Activated naive CD8-positive, alpha-beta T cell treated with anti-CD3 and anti-CD28 coated beads, Interleukin-2, amount 10 ng/mL, durations not matched to agents 7 days and 5 days (primary cell): Measurements from ENCODE around the gene NKTR. TPM values are rescaled to one million over a fixed set of nuclear protein-coding genes. Genes with fewer than 3 reads are reported as not detected.
"Not testable (repeated sequence)": the region's sequence is repeated elsewhere in the genome, so short reads cannot be mapped to it uniquely, and the experiment has no call there.

ENCODE experiments used
- ATAC-seq: fragments of 150-1000 bp; cut with Tn5 transposase; one replicate; pipeline ENCODE4 v1.10.0; 2021; ENCODE audit warnings: low read depth, moderate library complexity
- POLR2A ChIA-PET: fragments of 350-600 bp; sonication (Branson Sonifier 250); formaldehyde crosslinking; loops from one replicate; lab custom pipeline; 2021; ENCODE audit warnings: antibody characterized with exemption; lab: Charles Lee
- DNase-seq: peaks from one replicate; pipeline ENCODE4 v3.0.0; 2021
- H3K27ac Mint-ChIP-seq: one replicate; pipeline ENCODE4 v1.8.0; 2022; ENCODE audit warnings: mild to moderate bottlenecking, mixed read lengths
- H3K27me3 Mint-ChIP-seq: one replicate; pipeline ENCODE4 v1.8.0; 2022; ENCODE audit warnings: mild to moderate bottlenecking, moderate library complexity, mixed read lengths
- H3K36me3 Mint-ChIP-seq: one replicate; pipeline ENCODE4 v1.8.0; 2021; ENCODE audit warnings: mild to moderate bottlenecking, mixed read lengths
- H3K4me1 Mint-ChIP-seq: one replicate; pipeline ENCODE4 v1.8.0; 2021; ENCODE audit warnings: mixed read lengths
- H3K4me3 Mint-ChIP-seq: one replicate; pipeline ENCODE4 v1.8.0; 2022; ENCODE audit warnings: mild to moderate bottlenecking, moderate library complexity, mixed read lengths
- H3K9me3 Mint-ChIP-seq: one replicate; pipeline ENCODE4 v1.8.0; 2021; ENCODE audit warnings: mixed read lengths
- total RNA-seq, 2 experiments: library from RNA; stranded (reverse); gene quantifications; one replicate each; pipeline ENCODE4 v1.2.3, GENCODE V29; 2021

NKTR gene
- total RNA-seq, 2 experiments from 2014 or later: 150 to 152 TPM

DNA sequence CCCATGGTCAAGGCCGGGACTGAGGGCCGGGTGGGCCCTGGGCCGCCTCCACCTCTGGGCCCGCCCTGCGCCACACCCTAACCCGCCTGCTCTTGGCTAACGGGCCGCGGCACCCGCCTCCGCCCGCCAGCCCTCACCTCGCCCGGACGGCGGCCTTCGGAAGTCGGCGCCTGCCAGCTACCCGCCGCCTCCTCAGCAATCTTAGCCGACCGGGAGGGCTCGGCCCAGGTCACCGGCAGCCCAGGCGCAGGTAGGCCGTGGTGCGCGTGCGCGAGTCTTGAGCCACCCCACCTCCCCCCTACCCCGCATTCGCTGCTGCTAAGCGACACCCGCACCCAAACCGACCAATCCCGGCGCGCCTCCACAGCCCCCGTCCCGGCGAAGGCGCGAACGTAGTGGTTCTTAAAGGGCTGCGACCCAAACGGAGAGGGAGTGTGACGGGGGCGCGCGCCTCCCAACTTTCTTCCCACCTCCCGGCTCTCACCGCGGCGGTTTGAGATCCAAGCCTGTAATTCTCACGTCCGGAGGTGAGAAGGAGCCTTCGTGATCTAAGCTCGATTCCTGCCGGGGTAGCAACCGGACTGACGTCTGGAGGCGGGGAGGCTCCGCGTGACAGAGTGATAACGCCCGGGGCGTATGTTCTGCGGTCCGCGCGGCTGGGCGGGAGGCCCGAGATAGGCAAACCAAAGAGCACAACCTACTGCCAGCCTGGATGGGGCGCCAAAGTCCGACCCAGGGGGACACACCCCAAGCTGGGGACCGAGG, 18.6 kb upstream of the NKTR start, which contains the start of gene SEC22C:
SEC22C (minus strand) TSS at position 259 of the 765 bp plus-strand sequence. CDS start 12,921 bp downstream, outside the sequence.
- peaks cover 24% of the 10 kb centered on the region for H3K36me3 Mint-ChIP-seq
- no peaks in the 10 kb centered on the region for H3K9me3 Mint-ChIP-seq
- H3K27me3 Mint-ChIP-seq: no peaks in the 10 kb centered on the region
- H3K4me3 Mint-ChIP-seq: peak within 1 kb of the TSS; percentile 90
- POLR2A ChIA-PET: interaction anchor here (0.7 to 4.0 kb wide), 11 partner anchors 9 to 936 kb away, joined by 3 to 42 read pairs (median 4); partner anchors contain the start of genes NKTR and SS18L2
- DNase-seq (peak; percentile 95), ATAC-seq (peak; percentile 93)
- H3K4me1 Mint-ChIP-seq: peaks cover 50% of the 10 kb centered on the region
- peak within 1 kb of the TSS; percentile 95 for H3K27ac Mint-ChIP-seq

- peak overlapping the region; percentile 90 for H3K4me3 Mint-ChIP-seq
- H3K27ac Mint-ChIP-seq: peak overlapping the region; percentile 95
- POLR2A ChIA-PET: interaction anchor here (0.7 to 4.0 kb wide), 8 partner anchors 8 to 935 kb away, joined by 3 to 42 read pairs (median 4); partner anchors contain the start of genes NKTR and SS18L2
- ATAC-seq (no peak), DNase-seq (no peak)
- no peaks in the 10 kb centered on the region for H3K9me3 Mint-ChIP-seq
- peaks cover 49% of the 10 kb centered on the region for H3K4me1 Mint-ChIP-seq
- no peaks in the 10 kb centered on the region for H3K27me3 Mint-ChIP-seq
- peaks cover 19% of the 10 kb centered on the region for H3K36me3 Mint-ChIP-seq
These were observed 17.9 kb upstream of the NKTR start for GRCh38 chr3:42582474-42583070.

DNA sequence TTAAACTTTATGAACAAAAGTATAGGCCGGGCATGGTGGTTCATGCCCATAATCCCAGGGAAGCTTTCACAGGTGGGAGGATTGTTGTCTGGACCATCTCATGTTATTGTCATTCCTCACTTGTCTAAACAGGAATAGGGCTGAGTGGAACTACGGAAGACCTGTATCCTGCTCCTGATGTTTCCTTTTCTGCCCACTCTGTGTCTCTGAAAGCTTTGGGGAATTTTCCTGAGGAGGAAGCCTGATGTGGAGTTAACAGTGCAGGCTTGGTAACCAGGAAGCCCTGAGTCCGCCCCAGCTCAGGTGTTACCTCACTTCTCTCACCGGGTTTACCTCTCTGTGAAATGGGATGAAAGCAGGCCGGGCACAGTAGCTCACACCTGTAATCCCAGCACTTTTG, 11.9 kb upstream of the NKTR start:
- H3K36me3 Mint-ChIP-seq: peaks cover 17% of the 10 kb centered on the region
- H3K27me3 Mint-ChIP-seq: no peaks in the 10 kb centered on the region
- DNase-seq (no peak), ATAC-seq (no peak)
- peaks cover 33% of the 10 kb centered on the region for H3K4me1 Mint-ChIP-seq
- H3K27ac Mint-ChIP-seq: no peak overlapping the region
- POLR2A ChIA-PET: interaction anchor here (5.1 kb wide), 1 partner anchor 12 kb away, joined by 65 read pairs; the partner anchor contains the start of gene NKTR
- no peak overlapping the region for H3K4me3 Mint-ChIP-seq
- no peaks in the 10 kb centered on the region for H3K9me3 Mint-ChIP-seq

GRCh38 chr3:42589382-42590109, 10.9 kb upstream of the NKTR start:
- H3K4me1 Mint-ChIP-seq: peaks cover 37% of the 10 kb centered on the region

DNA sequence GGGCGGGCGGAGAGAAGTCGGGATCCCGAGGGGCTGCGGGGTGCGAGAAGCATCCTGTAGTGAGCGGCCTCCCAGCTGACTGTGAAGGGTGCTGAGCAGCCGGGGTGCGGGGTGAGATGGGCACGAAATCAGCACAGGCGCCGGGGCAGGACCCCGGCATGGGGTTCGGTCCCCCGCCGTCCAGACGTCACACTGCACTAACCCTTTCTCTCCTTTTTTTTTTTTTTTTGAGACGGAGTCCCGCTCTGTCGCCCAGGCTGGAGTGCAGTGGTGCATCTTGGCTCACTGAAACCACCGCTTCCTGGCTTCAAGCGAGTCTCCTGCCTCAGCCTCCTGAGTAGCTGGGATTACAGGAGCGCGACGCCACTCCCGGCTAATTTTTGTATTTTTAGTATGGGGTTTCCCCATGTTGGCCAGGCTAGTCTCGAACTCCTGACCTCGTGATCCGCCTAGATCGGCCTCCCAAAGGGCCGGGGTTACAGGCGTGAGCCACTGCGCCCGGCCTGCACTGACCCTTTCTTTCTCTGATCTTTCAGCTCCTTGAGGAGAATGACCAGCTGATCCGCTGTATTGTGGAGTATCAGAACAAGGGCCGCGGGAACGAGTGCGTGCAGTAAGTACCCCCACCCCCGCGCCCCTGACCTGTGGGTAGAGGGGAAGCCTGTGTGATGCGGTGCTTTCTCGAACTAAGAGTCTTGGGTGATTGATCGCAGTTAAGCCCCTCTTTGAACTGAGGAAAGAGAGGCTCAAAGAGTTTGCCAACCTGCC, 9.3 kb upstream of the NKTR start:
- H3K4me1 Mint-ChIP-seq: peaks cover 31% of the 10 kb centered on the region
- peak overlapping the region; percentile 98 for H3K4me3 Mint-ChIP-seq
- no peak for ATAC-seq
- peaks cover 21% of the 10 kb centered on the region for H3K36me3 Mint-ChIP-seq
- no peaks in the 10 kb centered on the region for H3K27me3 Mint-ChIP-seq
- no peaks in the 10 kb centered on the region for H3K9me3 Mint-ChIP-seq
- peak; percentile 39 for DNase-seq
- POLR2A ChIA-PET: interaction anchor here (0.7 to 5.1 kb wide), 14 partner anchors 10 to 1392 kb away, joined by 3 to 65 read pairs (median 4); partner anchors contain the start of genes CTNNB1, NKTR and SEC22C
- peak overlapping the region; percentile 98 for H3K27ac Mint-ChIP-seq

More at GRCh38 chr3:42589382-42590109, 10.9 kb upstream of the NKTR start:
- Mint-ChIP-seq H3K4me3 (peak overlapping the region; percentile 98), H3K27me3 (no peaks in the 10 kb centered on the region), H3K27ac (peak overlapping the region; percentile 98), H3K9me3 (no peaks in the 10 kb centered on the region), H3K36me3 (peaks cover 24% of the 10 kb centered on the region)
- DNase-seq (no peak), ATAC-seq (no peak)
- POLR2A ChIA-PET: interaction anchor here (0.6 to 5.1 kb wide), 6 partner anchors 8 to 1391 kb away, joined by 4 to 65 read pairs (median 6); partner anchors contain the start of genes CTNNB1, NKTR and SEC22C

DNA sequence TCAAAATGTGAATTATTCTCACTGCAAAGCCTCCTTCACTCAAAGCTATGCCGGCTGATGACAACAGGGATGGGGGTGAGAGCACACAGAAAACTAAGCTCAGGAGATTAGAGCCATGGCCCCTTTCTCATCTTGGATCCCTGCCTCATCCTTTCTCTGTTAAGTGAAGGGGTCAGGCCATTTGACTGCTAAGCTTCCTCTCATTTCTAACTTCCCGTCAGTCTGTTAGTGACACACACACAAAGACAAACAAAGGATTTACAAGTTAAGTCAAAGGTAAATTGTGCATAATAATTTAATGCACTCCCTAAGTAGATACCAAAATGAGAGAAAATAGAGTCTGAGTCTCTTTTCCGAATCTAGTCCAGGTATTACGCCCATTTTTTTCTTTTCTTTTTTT, 8.7 kb upstream of the NKTR start:
- no peak for DNase-seq
- POLR2A ChIA-PET: interaction anchor here (0.7 to 5.1 kb wide), 5 partner anchors 9 to 61 kb away, joined by 5 to 65 read pairs (median 8); partner anchors contain the start of genes NKTR and SEC22C
- H3K4me1 Mint-ChIP-seq: peaks cover 27% of the 10 kb centered on the region

DNA sequence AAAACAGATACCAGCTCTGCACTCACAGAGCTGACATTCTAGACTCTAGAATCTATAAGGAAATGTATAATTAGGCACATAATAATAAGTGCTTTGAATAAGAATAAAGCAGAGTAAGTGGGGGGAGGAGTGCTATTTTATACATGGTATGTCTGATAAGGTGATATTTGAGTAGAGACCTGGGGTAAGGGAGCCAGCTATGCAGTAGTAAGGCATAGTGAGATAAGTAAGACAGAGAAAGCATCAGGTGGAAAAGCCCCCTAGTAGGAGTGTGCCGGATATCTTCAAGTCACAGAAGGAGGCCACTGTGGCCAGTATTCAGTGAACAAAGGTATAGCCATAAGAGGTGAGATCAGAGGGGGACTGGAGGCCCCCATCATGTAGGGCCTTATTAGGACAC, 6.9 kb upstream of the NKTR start:
- Mint-ChIP-seq H3K4me1 (peaks cover 30% of the 10 kb centered on the region), H3K27me3 (no peaks in the 10 kb centered on the region), H3K36me3 (peaks cover 27% of the 10 kb centered on the region), H3K4me3 (no peak overlapping the region), H3K27ac (no peak overlapping the region), H3K9me3 (no peaks in the 10 kb centered on the region)
- POLR2A ChIA-PET: interaction anchor here (1.5 kb wide), 1 partner anchor 11 kb away, joined by 7 read pairs; no protein-coding TSS in a partner anchor
- DNase-seq (no peak), ATAC-seq (no peak)

More for the DNA sequence above, 8.7 kb upstream of the NKTR start:
- Mint-ChIP-seq H3K4me3 (peak overlapping the region; percentile 98), H3K36me3 (peaks cover 23% of the 10 kb centered on the region), H3K9me3 (no peaks in the 10 kb centered on the region), H3K27me3 (no peaks in the 10 kb centered on the region), H3K27ac (peak overlapping the region; percentile 70)
- ATAC-seq: no peak

GRCh38 chr3:42595682-42596081, 4.8 kb upstream of the NKTR start:
- Mint-ChIP-seq H3K4me1 (peaks cover 29% of the 10 kb centered on the region), H3K36me3 (peaks cover 26% of the 10 kb centered on the region)

GRCh38 chr3:42597098-42597497, 3.4 kb upstream of the NKTR start:
- H3K27me3 Mint-ChIP-seq, H3K27ac Mint-ChIP-seq, DNase-seq, H3K4me3 Mint-ChIP-seq, ATAC-seq, H3K9me3 Mint-ChIP-seq: not testable (repeated sequence)
- peaks cover 28% of the 10 kb centered on the region for H3K4me1 Mint-ChIP-seq
- peaks cover 24% of the 10 kb centered on the region for H3K36me3 Mint-ChIP-seq
- POLR2A ChIA-PET: interaction anchor here (1.6 kb wide), 1 partner anchor 16 kb away, joined by 6 read pairs; no protein-coding TSS in a partner anchor

More at GRCh38 chr3:42595682-42596081, 4.8 kb upstream of the NKTR start:
- POLR2A ChIA-PET: no interaction called here
- Mint-ChIP-seq H3K4me3 (no peak overlapping the region), H3K27me3 (no peaks in the 10 kb centered on the region), H3K9me3 (no peaks in the 10 kb centered on the region), H3K27ac (no peak overlapping the region)
- ATAC-seq (no peak), DNase-seq (no peak)

DNA sequence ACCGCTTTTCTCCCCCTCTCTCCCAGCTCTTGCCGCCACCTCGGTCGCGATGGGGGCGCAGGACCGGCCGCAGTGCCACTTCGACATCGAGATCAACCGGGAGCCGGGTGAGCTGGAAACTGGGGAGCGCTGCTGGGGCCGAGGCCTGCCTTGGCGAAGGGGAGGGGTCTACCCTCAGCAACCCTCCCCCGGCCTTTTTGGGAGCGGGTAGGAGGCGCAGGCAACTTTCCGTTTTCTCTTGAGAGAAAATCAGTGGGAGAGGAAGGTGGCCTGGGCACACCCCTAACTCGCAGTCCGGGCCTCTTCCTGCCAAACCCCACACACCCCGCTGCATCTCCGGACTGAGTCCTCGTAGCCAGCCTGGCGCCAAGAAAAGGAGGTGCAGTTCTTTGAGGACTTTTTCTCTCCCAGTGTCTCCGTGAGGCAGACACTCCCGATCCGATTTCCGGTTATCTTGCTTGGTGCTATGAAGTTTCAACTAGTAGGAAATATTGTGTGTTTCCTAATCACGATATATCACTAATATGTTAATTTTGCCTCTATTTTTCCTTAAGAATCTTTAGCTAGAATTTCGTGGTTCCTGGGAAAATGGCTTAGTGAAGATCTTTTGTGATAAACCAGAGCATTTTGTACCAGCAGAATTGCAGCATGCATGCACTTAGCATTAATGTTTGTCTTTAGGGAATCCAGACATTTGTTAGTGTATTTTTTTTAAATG, 631 bp downstream of the NKTR start:
- H3K36me3 Mint-ChIP-seq: peaks cover 29% of the 10 kb centered on the region
- peaks cover 6% of the 10 kb centered on the region for H3K9me3 Mint-ChIP-seq
- H3K4me3 Mint-ChIP-seq: peak overlapping the region; percentile 97
- peak; percentile 21 for ATAC-seq
- POLR2A ChIA-PET: interaction anchor here (0.6 to 2.0 kb wide), 15 partner anchors 10 to 1402 kb away, joined by 3 to 65 read pairs (median 4); partner anchors contain the start of genes CTNNB1, SEC22C, SS18L2 and VIPR1
- DNase-seq: no peak
- no peaks in the 10 kb centered on the region for H3K27me3 Mint-ChIP-seq
- peaks cover 36% of the 10 kb centered on the region for H3K4me1 Mint-ChIP-seq
- H3K27ac Mint-ChIP-seq: peak overlapping the region; percentile 82

DNA sequence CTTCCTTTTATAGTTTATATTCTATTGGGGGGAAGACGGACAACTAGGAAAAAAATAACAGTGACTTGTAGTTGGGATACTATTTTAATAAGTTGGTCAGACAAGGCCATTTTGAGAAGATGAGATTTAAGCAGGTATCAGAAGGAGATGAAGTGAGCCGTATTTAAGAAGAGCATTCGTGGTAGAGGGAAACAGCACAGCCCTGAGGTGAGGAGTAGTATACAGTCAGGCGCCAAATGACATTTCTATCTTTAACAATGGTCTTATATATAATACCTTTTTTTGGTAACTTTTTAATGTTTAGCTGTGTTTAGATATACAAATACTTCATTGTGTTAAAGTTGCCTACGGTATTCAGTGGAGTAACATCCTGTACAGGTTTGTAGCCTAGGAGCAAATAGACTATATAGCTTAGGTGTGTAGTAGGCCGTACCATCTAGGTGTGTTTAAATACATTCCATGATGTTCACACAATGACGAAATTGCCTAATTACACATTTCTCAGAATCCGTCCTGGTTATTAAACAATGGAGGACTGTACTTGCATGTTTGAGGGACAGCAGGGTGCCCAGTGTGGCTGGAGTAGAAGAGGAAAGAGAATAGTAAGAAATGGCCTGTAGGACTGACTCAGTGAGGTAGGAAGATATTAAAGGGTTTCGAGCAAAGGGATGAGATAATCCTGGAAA, 1.6 kb downstream of the NKTR start:
- DNase-seq (no peak), ATAC-seq (no peak)
- Mint-ChIP-seq H3K9me3 (peaks cover 6% of the 10 kb centered on the region), H3K4me3 (peak overlapping the region; percentile 97), H3K27me3 (no peaks in the 10 kb centered on the region), H3K4me1 (peaks cover 36% of the 10 kb centered on the region), H3K36me3 (peaks cover 28% of the 10 kb centered on the region), H3K27ac (peak overlapping the region; percentile 82)
- POLR2A ChIA-PET: interaction anchor here (0.8 to 2.0 kb wide), 3 partner anchors 12 to 20 kb away, joined by 5 to 65 read pairs (median 42); partner anchors contain the start of genes SEC22C and SS18L2
